Measurements from ENCODE around the gene TMEM132A. TPM values are rescaled to one million over a fixed set of nuclear protein-coding genes. Genes with fewer than 3 reads are reported as not detected.

The TMEM132A gene
- total RNA-seq, 1 donor from 2014 or later = 597 TPM

DNA sequence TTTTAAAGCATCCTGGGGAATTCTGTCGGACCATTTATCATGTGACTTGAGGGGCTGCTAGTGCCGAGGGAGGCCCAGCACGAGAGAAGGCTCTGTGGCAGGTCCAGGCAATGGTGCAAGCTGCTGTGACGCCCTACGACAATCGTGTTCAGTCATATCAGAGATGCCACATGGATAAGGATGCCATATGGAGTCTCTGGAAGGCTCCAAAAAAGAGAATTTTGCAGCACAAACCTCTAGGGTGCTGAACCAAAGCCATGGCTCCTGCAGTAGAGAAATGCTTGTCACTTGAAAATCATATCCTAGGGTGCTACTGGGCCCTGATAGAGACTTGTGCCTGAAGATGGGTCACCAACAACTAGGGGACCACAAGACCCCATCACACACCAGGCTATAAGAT, 40.5 kb downstream of the TMEM132A start:
- Histone ChIP-seq H3K27me3 (ENCODE audit: control insufficient read depth, insufficient read depth, low read length) (no peaks in the 10 kb centered on the region), H3K4me3 (ENCODE audit: low read depth, low read length) (no peak overlapping the region), H3K36me3 (ENCODE audit: control insufficient read depth, insufficient read depth, low read length) (no peaks in the 10 kb centered on the region)
- no peak for DNase-seq (ENCODE audit: low read depth)
- TF ChIP-seq, protein P1, sequence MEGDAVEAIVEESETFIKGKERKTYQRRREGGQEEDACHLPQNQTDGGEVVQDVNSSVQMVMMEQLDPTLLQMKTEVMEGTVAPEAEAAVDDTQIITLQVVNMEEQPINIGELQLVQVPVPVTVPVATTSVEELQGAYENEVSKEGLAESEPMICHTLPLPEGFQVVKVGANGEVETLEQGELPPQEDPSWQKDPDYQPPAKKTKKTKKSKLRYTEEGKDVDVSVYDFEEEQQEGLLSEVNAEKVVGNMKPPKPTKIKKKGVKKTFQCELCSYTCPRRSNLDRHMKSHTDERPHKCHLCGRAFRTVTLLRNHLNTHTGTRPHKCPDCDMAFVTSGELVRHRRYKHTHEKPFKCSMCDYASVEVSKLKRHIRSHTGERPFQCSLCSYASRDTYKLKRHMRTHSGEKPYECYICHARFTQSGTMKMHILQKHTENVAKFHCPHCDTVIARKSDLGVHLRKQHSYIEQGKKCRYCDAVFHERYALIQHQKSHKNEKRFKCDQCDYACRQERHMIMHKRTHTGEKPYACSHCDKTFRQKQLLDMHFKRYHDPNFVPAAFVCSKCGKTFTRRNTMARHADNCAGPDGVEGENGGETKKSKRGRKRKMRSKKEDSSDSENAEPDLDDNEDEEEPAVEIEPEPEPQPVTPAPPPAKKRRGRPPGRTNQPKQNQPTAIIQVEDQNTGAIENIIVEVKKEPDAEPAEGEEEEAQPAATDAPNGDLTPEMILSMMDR (IDR thresholded peaks at IDR 0.05; ENCODE audit: insufficient read depth, low read length, poor library complexity, severe bottlenecking) = no peak

- DNase-seq (ENCODE audit: low read depth) = no peak
- TF ChIP-seq, protein P1 (IDR thresholded peaks at IDR 0.05; ENCODE audit: insufficient read depth, low read length, poor library complexity, severe bottlenecking) = no peak
- H3K27me3 ChIP-seq (ENCODE audit: control insufficient read depth, insufficient read depth, low read length) = no peaks in the 10 kb centered on the region
- no peaks in the 10 kb centered on the region for H3K36me3 ChIP-seq (ENCODE audit: control insufficient read depth, insufficient read depth, low read length)
- no peak overlapping the region for H3K4me3 ChIP-seq (ENCODE audit: low read depth, low read length)
These were observed 42.6 kb downstream of the TMEM132A start for GRCh38 chr11:60966890-60967289.

- TF ChIP-seq, protein P1 (IDR thresholded peaks at IDR 0.05; ENCODE audit: insufficient read depth, low read length, poor library complexity, severe bottlenecking) = no peak
- Histone ChIP-seq H3K36me3 (ENCODE audit: control insufficient read depth, insufficient read depth, low read length) (no peaks in the 10 kb centered on the region), H3K4me3 (ENCODE audit: low read depth, low read length) (no peak overlapping the region), H3K27me3 (ENCODE audit: control insufficient read depth, insufficient read depth, low read length) (no peaks in the 10 kb centered on the region)
- no peak for DNase-seq (ENCODE audit: low read depth)
These were observed 44.0 kb downstream of the TMEM132A start for GRCh38 chr11:60968223-60968622.

DNA sequence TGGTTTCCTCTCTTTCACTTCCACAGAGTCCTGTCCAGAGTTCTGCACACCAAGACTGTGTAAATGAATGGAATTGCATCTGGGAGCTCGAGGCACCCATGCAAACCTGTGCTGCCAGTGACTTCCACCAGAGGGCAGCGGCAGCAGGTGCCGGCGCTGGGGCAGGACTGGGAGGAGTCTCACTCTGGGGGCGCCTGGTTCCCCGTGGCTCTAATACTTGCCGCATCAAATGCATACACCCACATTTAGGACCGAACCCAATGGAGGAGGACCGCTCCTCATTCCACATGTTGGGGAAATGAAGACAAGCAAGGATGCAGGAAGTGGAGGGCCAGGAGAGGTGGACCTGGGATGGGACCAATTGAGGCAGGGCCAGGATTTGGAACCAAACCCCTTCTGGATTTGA, 46.1 kb downstream of the TMEM132A start:
- no peak for DNase-seq (ENCODE audit: low read depth)
- TF ChIP-seq, protein P1 (IDR thresholded peaks at IDR 0.05; ENCODE audit: insufficient read depth, low read length, poor library complexity, severe bottlenecking) = peak; percentile 86

GRCh38 chr11:60970890-60971289, 46.6 kb downstream of the TMEM132A start:
- TF ChIP-seq, protein P1 (IDR thresholded peaks at IDR 0.05; ENCODE audit: insufficient read depth, low read length, poor library complexity, severe bottlenecking) = no peak
- H3K36me3 ChIP-seq (ENCODE audit: control insufficient read depth, insufficient read depth, low read length) = no peaks in the 10 kb centered on the region
- H3K4me3 ChIP-seq (ENCODE audit: low read depth, low read length) = no peak overlapping the region
- no peak for DNase-seq (ENCODE audit: low read depth)
- H3K27me3 ChIP-seq (ENCODE audit: control insufficient read depth, insufficient read depth, low read length) = no peaks in the 10 kb centered on the region

More for the DNA sequence above, 46.1 kb downstream of the TMEM132A start:
- Histone ChIP-seq H3K4me3 (ENCODE audit: low read depth, low read length) (no peak overlapping the region), H3K27me3 (ENCODE audit: control insufficient read depth, insufficient read depth, low read length) (no peaks in the 10 kb centered on the region), H3K36me3 (ENCODE audit: control insufficient read depth, insufficient read depth, low read length) (no peaks in the 10 kb centered on the region)

- Histone ChIP-seq H3K36me3 (ENCODE audit: control insufficient read depth, insufficient read depth, low read length) (no peaks in the 10 kb centered on the region), H3K4me3 (ENCODE audit: low read depth, low read length) (no peak within 1 kb of the TSS), H3K27me3 (ENCODE audit: control insufficient read depth, insufficient read depth, low read length) (no peaks in the 10 kb centered on the region)
- TF ChIP-seq, protein P1 (IDR thresholded peaks at IDR 0.05; ENCODE audit: insufficient read depth, low read length, poor library complexity, severe bottlenecking) = no peak
- DNase-seq (ENCODE audit: low read depth) = no peak
These were observed 47.3 kb downstream of the TMEM132A start, which contains the start of gene CD6 for GRCh38 chr11:60971520-60971919. CD6 (plus strand) TSS chr11:60971680; CDS start chr11:60971866, 186 bp downstream.

All from kidney epithelial cell (primary cell).